Posterior cingulate gyrus (tissue), 11 donors: ENCODE data around the gene MYL12B.
"Not testable (repeated sequence)": the region's sequence is repeated elsewhere in the genome, so short reads cannot be mapped to it uniquely, and the experiment has no call there.

ENCODE experiments used
- DNase-seq, 10 donors: peaks; one replicate each; pipeline versions ENCODE4 v3.0.0 to v3.0.0-alpha.2; 2020 to 2021; ENCODE audit warnings: mixed read lengths in 3 of 10
- intact Hi-C: fragments of 100-400 bp; cut with DNase I; formaldehyde crosslinking; loops from one replicate; pipeline ENCODE4 v1.15.1; 2023

The MYL12B gene

GRCh38 chr18:3286159-3286558 lies 24.2 kb downstream of the MYL12B start:
- intact Hi-C loops = loop anchor here (10.0 kb wide), 1 partner anchor 499 kb away; no protein-coding TSS in a partner anchor
- DNase-seq = no peak

GRCh38 chr18:3293196-3293951 lies 31.4 kb downstream of the MYL12B start:
- intact Hi-C loops = no loop called here
- DNase-seq = no peak

GRCh38 chr18:3294435-3295080 lies 32.6 kb downstream of the MYL12B start:
- intact Hi-C loops = no loop called here
- no peak for DNase-seq

GRCh38 chr18:3297025-3297984 lies 35.4 kb downstream of the MYL12B start:
- peak; percentile 58 to 96 (median 80) for DNase-seq
- intact Hi-C loops = no loop called here

- DNase-seq = no peak
- intact Hi-C loops = no loop called here
Measured at GRCh38 chr18:3304832-3305231, 42.9 kb downstream of the MYL12B start.

GRCh38 chr18:3305354-3305762 lies 43.4 kb downstream of the MYL12B start:
- no peak for DNase-seq
- intact Hi-C loops = no loop called here

- DNase-seq = no peak
- intact Hi-C loops = no loop called here
Measured at GRCh38 chr18:3305933-3306332, 44.0 kb downstream of the MYL12B start.

GRCh38 chr18:3306391-3306790 lies 44.5 kb downstream of the MYL12B start:
- DNase-seq = no peak
- intact Hi-C loops = no loop called here

GRCh38 chr18:3313685-3314084 lies 51.8 kb downstream of the MYL12B start:
- DNase-seq = no peak
- intact Hi-C loops = no loop called here

GRCh38 chr18:3315344-3315743 lies 53.4 kb downstream of the MYL12B start:
- intact Hi-C loops = not testable (repeated sequence)

GRCh38 chr18:3319399-3319798 lies 57.5 kb downstream of the MYL12B start:
- intact Hi-C loops = no loop called here
- no peak for DNase-seq

More at GRCh38 chr18:3315344-3315743, 53.4 kb downstream of the MYL12B start:
- DNase-seq = not testable (repeated sequence)

GRCh38 chr18:3319894-3320454 lies 58.0 kb downstream of the MYL12B start:
- intact Hi-C loops = no loop called here
- no peak for DNase-seq

- intact Hi-C loops = no loop called here
- no peak for DNase-seq
Measured at GRCh38 chr18:3321133-3321812, 59.3 kb downstream of the MYL12B start.

- intact Hi-C loops = no loop called here
- no peak for DNase-seq
Measured at GRCh38 chr18:3323900-3324299, 62.0 kb downstream of the MYL12B start.
